Lower lobe of right lung (tissue), 2 donors: ENCODE measurements around the gene WASF2. TPM values are rescaled to one million over a fixed set of nuclear protein-coding genes. Genes with fewer than 3 reads are reported as not detected.

Source experiments
- ATAC-seq, 2 donors: fragments of 200-7000 bp; cut with Tn5 transposase; one replicate each; pipeline ENCODE4 v1.9.1; 2020 to 2022; ENCODE audit warnings: mild to moderate bottlenecking in 2 of 2, moderate library complexity in 2 of 2
- DNase-seq: peaks from one replicate; pipeline ENCODE4 v3.0.0-alpha.2; 2020
- H3K27ac ChIP-seq: fragments of 200-600 bp; one replicate; pipeline ENCODE4 v1.8.0; 2022
- H3K27me3 ChIP-seq: fragments of 200-600 bp; one replicate; pipeline ENCODE4 v1.8.0; 2022; ENCODE audit warnings: low read depth
- H3K36me3 ChIP-seq: fragments of 200-600 bp; one replicate; pipeline ENCODE4 v1.8.0; 2022; ENCODE audit warnings: mild to moderate bottlenecking
- H3K4me1 ChIP-seq: fragments of 200-600 bp; one replicate; pipeline ENCODE4 v1.8.0; 2022
- H3K4me3 ChIP-seq: fragments of 200-600 bp; one replicate; pipeline ENCODE4 v1.8.0; 2022; ENCODE audit warnings: mild to moderate bottlenecking
- H3K9me3 ChIP-seq: fragments of 200-600 bp; one replicate; pipeline ENCODE4 v1.8.0; 2022
- intact Hi-C: fragments of 100-400 bp; cut with DNase I; formaldehyde crosslinking; loops from one replicate; pipeline ENCODE4 v1.11.0; 2022
- total RNA-seq: library from RNA; stranded (reverse); fragmentation: NEBNext Ultra II Directional; extraction: Animal tissue kit (Norgen Biotek cat#: 25700); gene quantifications from one replicate; pipeline ENCODE4 v1.2.1, GENCODE V29; 2021
- TF ChIP-seq, protein P1 (sequence below): fragments of 200-600 bp; IDR thresholded peaks from one replicate; pipeline ENCODE4 v1.8.0; 2022; ENCODE audit warnings: antibody characterized with exemption, mild to moderate bottlenecking
- donor health status: DM: no; HTN: yes; CAD: no; lungs with severe emphysema.

WASF2 gene
- total RNA-seq, 1 donor from 2014 or later: 159 TPM

DNA sequence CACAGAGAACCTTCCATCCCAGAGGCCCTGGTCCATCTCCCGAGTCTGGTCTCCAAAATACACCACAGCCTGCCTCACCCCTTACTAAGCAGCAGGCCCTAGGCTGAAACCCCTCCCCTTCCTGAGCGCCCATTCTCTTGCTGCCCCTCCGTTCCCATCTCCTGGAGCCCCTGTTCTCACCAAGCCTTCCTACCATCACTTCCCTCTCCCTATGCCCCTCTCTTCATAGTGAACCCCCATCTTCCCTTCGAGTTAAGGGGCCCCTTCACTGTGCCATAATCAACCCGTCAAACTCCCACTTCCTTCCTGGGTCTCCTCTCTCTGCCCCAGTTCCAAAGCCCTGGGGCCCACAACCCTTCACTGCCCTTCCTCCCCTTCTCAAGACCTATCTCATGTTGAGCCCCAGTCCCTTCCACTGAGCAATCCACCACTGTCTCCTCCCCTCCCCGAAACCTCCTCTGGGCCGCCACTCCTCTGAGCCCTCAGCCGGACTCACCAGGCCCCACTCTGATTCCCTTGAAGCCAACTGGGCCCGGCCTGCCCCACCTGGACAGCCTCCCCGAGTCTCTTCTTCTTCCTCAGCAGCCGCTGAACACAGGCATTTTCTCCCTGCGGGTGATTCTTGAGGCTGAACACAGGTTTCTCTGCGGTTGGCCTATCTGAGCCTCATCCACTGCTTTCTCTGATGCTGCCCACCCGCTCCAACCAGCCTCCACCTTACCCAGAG is 42.2 kb upstream of the WASF2 start:
- Histone ChIP-seq H3K27me3 (no peaks in the 10 kb centered on the region), H3K4me3 (no peak overlapping the region), H3K36me3 (peaks cover 18% of the 10 kb centered on the region), H3K27ac (no peak overlapping the region), H3K4me1 (peaks cover 46% of the 10 kb centered on the region), H3K9me3 (no peaks in the 10 kb centered on the region)
- no peak for ATAC-seq
- DNase-seq: no peak
- TF ChIP-seq, protein P1, sequence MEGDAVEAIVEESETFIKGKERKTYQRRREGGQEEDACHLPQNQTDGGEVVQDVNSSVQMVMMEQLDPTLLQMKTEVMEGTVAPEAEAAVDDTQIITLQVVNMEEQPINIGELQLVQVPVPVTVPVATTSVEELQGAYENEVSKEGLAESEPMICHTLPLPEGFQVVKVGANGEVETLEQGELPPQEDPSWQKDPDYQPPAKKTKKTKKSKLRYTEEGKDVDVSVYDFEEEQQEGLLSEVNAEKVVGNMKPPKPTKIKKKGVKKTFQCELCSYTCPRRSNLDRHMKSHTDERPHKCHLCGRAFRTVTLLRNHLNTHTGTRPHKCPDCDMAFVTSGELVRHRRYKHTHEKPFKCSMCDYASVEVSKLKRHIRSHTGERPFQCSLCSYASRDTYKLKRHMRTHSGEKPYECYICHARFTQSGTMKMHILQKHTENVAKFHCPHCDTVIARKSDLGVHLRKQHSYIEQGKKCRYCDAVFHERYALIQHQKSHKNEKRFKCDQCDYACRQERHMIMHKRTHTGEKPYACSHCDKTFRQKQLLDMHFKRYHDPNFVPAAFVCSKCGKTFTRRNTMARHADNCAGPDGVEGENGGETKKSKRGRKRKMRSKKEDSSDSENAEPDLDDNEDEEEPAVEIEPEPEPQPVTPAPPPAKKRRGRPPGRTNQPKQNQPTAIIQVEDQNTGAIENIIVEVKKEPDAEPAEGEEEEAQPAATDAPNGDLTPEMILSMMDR: no peak
- intact Hi-C loops: no loop called here

GRCh38 chr1:27530192-27530591 is 40.2 kb upstream of the WASF2 start:
- ATAC-seq (no peak), DNase-seq (no peak)
- Histone ChIP-seq H3K4me3 (no peak overlapping the region), H3K36me3 (peaks cover 18% of the 10 kb centered on the region), H3K27me3 (no peaks in the 10 kb centered on the region), H3K27ac (peak overlapping the region; percentile 84), H3K4me1 (peaks cover 44% of the 10 kb centered on the region), H3K9me3 (no peaks in the 10 kb centered on the region)
- intact Hi-C loops: no loop called here
- TF ChIP-seq, protein P1: no peak

DNA sequence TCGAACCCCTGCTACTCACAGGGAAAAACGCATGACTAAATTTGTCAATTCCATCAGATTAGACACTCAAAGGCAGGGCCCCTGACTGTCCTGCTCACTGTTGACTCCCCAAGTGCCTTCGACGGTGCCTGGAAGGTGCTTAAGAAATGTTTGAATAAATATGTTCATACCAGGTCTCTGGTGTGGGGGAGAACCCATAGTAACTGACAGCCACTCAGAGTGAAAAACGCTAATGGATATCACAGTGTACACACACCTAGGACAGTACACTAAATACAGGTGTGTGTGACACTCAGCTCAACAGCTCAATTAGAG is 39.7 kb upstream of the WASF2 start:
- Histone ChIP-seq H3K27ac (peak overlapping the region; percentile 84), H3K4me1 (peaks cover 48% of the 10 kb centered on the region), H3K4me3 (no peak overlapping the region), H3K27me3 (no peaks in the 10 kb centered on the region), H3K36me3 (peaks cover 12% of the 10 kb centered on the region), H3K9me3 (no peaks in the 10 kb centered on the region)
- DNase-seq: no peak
- TF ChIP-seq, protein P1: no peak
- no peak for ATAC-seq
- intact Hi-C loops: no loop called here

GRCh38 chr1:27528818-27529703 is 39.1 kb upstream of the WASF2 start:
- no peaks in the 10 kb centered on the region for H3K27me3 ChIP-seq
- H3K9me3 ChIP-seq: no peaks in the 10 kb centered on the region
- peaks cover 6% of the 10 kb centered on the region for H3K36me3 ChIP-seq
- H3K4me1 ChIP-seq: peaks cover 52% of the 10 kb centered on the region
- intact Hi-C loops: no loop called here
- ATAC-seq (peak; percentile 32 to 59), DNase-seq (no peak)
- H3K4me3 ChIP-seq: peak overlapping the region; percentile 60
- H3K27ac ChIP-seq: peak overlapping the region; percentile 84
- TF ChIP-seq, protein P1: no peak

DNA sequence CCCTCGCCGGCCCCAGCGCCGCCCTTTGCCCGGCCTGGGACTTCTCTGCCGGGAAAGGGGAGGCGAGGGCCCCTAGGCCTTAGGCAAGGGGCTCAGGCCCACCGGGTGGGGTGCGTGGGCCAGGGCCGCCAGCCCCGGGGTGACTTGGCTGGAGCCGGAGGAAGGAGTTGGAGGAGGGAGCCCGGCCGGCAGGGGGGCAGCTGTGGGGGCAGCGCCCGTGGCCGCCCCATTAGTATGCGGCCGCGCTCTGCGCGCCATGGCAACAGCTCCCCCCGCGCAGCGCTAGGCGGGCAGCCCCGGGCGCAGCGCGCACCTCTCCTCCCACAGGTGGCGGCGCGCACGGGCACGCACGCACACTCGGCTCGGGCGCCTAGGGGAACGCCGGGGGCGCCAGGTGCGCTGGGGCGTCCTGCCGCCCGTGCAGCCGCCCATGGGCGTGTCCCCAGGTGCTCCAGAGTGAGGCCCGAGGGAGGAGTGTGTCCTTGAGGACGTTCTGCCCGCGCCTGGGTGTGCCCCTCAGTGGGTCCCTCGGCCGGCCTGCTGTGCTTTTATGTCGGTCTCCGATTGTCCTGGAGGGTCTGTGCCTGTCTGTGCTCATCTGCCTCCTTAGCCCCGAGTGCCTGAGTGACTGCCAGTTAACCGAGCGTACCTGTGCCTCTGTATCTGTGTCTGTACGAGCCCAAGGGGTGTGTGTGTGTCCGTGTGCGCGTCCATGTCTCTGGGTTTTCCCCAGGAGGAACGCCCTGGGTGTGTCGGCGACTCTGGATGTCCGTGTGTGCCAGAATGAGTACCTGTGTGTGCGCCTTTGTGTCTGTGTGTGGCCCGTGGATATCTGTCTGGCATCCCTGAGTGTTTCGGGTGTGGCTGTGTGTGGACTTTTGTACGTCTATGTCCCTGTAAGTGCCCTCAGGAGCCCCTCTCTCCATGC is 38.2 kb upstream of the WASF2 start:
- Histone ChIP-seq H3K9me3 (no peaks in the 10 kb centered on the region), H3K4me1 (peaks cover 61% of the 10 kb centered on the region), H3K4me3 (peak overlapping the region; percentile 60), H3K36me3 (no peaks in the 10 kb centered on the region), H3K27me3 (no peaks in the 10 kb centered on the region), H3K27ac (peak overlapping the region; percentile 84)
- intact Hi-C loops: no loop called here
- DNase-seq (peak; percentile 83), ATAC-seq (peak; percentile 85 to 87)
- TF ChIP-seq, protein P1: peak; percentile 15
